ENCODE measurements around the gene ATP5PO. TPM values are rescaled to one million over a fixed set of nuclear protein-coding genes. Genes with fewer than 3 reads are reported as not detected.

The ATP5PO gene
- polyA plus RNA-seq, 1 experiment = 177 TPM

DNA sequence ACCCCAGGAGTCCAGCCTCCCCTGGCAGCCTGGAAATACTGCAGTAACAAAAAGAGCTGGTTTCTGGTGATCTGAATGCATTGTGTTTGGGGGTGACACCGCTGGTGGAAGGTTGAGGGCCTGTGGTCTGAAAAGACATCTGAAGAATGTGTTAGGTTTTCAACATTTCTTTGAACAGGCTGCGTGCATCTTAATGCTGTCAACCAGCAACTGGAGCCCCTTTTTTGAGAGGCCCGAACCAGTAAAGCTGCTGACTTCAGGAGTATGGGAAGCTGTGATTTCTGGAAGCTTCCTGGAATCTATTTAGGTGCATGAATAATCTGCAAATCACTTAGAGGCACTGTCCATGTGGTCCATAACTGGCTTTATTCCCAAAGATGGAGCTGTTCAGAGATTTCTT, 17.0 kb downstream of the ATP5PO start:
- peaks cover 1% of the 10 kb centered on the region; the same call in 1 of the 2 replicates for H3K36me3 ChIP-seq (ENCODE audit: control insufficient read depth, insufficient read depth, low read length)
- no peak overlapping the region for H3K4me3 ChIP-seq (ENCODE audit: low read depth, low read length)
- TF ChIP-seq, protein P1, sequence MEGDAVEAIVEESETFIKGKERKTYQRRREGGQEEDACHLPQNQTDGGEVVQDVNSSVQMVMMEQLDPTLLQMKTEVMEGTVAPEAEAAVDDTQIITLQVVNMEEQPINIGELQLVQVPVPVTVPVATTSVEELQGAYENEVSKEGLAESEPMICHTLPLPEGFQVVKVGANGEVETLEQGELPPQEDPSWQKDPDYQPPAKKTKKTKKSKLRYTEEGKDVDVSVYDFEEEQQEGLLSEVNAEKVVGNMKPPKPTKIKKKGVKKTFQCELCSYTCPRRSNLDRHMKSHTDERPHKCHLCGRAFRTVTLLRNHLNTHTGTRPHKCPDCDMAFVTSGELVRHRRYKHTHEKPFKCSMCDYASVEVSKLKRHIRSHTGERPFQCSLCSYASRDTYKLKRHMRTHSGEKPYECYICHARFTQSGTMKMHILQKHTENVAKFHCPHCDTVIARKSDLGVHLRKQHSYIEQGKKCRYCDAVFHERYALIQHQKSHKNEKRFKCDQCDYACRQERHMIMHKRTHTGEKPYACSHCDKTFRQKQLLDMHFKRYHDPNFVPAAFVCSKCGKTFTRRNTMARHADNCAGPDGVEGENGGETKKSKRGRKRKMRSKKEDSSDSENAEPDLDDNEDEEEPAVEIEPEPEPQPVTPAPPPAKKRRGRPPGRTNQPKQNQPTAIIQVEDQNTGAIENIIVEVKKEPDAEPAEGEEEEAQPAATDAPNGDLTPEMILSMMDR (IDR thresholded peaks at IDR 0.05; ENCODE audit: insufficient read depth, low read depth, low read length) = no peak
- DNase-seq (ENCODE audit: low read depth) = no peak
- POLR2A ChIA-PET = no interaction called here
- no peaks in the 10 kb centered on the region for H3K27me3 ChIP-seq (ENCODE audit: control insufficient read depth, insufficient read depth, low read length)
- CTCF ChIA-PET = interaction anchor here (0.6 to 1.0 kb wide), 2 partner anchors 26 to 293 kb away, joined by 3 to 4 read pairs; no protein-coding TSS in a partner anchor

- no peak for DNase-seq (ENCODE audit: low read depth)
- Histone ChIP-seq H3K27me3 (ENCODE audit: control insufficient read depth, insufficient read depth, low read length) (no peaks in the 10 kb centered on the region), H3K36me3 (ENCODE audit: control insufficient read depth, insufficient read depth, low read length) (no peaks in the 10 kb centered on the region), H3K4me3 (ENCODE audit: low read depth, low read length) (no peak overlapping the region)
- TF ChIP-seq, protein P1 (IDR thresholded peaks at IDR 0.05; ENCODE audit: insufficient read depth, low read depth, low read length) = no peak
- ChIA-PET CTCF (interaction anchor here (0.6 to 0.7 kb wide), 2 partner anchors 134 to 253 kb away, joined by 3 to 4 read pairs; no protein-coding TSS in a partner anchor), POLR2A (no interaction called here)
Observed at GRCh38 chr21:33897739-33898138, 17.9 kb downstream of the ATP5PO start.

DNA sequence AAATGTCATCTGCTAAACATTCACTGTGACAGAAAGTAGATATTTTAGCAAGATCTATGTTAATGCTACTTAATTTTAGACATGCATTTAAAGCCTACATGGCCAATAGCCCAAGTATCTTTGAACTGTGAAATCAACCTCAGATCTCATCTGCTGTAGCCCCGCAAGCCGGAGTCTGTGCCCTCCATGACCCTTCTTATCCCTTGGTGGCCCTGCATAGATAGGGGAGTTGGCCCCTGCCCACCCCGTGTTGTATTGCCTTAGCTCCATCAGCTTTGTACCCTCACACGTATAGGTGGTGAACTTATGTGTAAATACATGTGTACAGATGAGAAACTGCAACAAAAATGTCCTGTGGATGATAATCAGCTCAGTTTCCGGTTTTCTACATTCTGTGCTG, 18.5 kb downstream of the ATP5PO start:
- TF ChIP-seq, protein P1 (IDR thresholded peaks at IDR 0.05; ENCODE audit: insufficient read depth, low read depth, low read length) = no peak
- CTCF ChIA-PET = interaction anchor here (0.6 to 1.4 kb wide), 2 partner anchors 137 to 252 kb away, joined by 3 to 5 read pairs; no protein-coding TSS in a partner anchor
- no peaks in the 10 kb centered on the region for H3K36me3 ChIP-seq (ENCODE audit: control insufficient read depth, insufficient read depth, low read length)
- no peak overlapping the region for H3K4me3 ChIP-seq (ENCODE audit: low read depth, low read length)
- H3K27me3 ChIP-seq (ENCODE audit: control insufficient read depth, insufficient read depth, low read length) = no peaks in the 10 kb centered on the region
- DNase-seq (ENCODE audit: low read depth) = no peak
- POLR2A ChIA-PET = no interaction called here

GRCh38 chr21:33896691-33897090, 18.9 kb downstream of the ATP5PO start:
- Histone ChIP-seq H3K27me3 (ENCODE audit: control insufficient read depth, insufficient read depth, low read length) (no peaks in the 10 kb centered on the region), H3K36me3 (ENCODE audit: control insufficient read depth, insufficient read depth, low read length) (no peaks in the 10 kb centered on the region), H3K4me3 (ENCODE audit: low read depth, low read length) (no peak overlapping the region)
- DNase-seq (ENCODE audit: low read depth) = no peak
- ChIA-PET CTCF (interaction anchor here (0.8 to 1.4 kb wide), 2 partner anchors 68 to 136 kb away, joined by 3 to 5 read pairs; no protein-coding TSS in a partner anchor), POLR2A (no interaction called here)
- TF ChIP-seq, protein P1 (IDR thresholded peaks at IDR 0.05; ENCODE audit: insufficient read depth, low read depth, low read length) = no peak

DNA sequence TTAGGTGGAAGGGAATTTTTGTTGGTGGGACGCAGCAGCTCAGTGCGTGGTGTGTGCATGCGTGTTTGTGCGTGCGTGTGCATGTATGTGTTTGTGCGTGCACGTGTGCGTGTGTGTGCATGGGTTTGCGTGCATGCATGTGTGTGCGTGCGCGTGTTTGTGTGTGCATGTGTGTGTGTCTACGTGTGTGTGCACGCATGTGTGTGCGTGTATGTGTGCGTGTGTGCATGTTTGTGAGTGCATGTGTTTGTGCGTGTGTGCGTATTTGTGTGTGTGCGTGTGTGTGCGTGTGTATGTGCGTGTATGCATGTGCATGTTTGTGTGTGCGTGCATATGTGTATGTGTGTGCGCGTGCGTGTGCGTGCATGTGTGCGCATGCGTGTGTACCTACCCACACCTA, 20.2 kb downstream of the ATP5PO start:
- H3K4me3 ChIP-seq (ENCODE audit: low read depth, low read length) = no peak overlapping the region
- no peak for DNase-seq (ENCODE audit: low read depth)
- H3K27me3 ChIP-seq (ENCODE audit: control insufficient read depth, insufficient read depth, low read length) = no peaks in the 10 kb centered on the region
- TF ChIP-seq, protein P1 (IDR thresholded peaks at IDR 0.05; ENCODE audit: insufficient read depth, low read depth, low read length) = no peak
- no peaks in the 10 kb centered on the region for H3K36me3 ChIP-seq (ENCODE audit: control insufficient read depth, insufficient read depth, low read length)
- POLR2A ChIA-PET = interaction anchor here (1.0 kb wide), 1 partner anchor 51 kb away, joined by 3 read pairs; no protein-coding TSS in a partner anchor
- CTCF ChIA-PET = interaction anchor here (0.8 to 2.2 kb wide), 12 partner anchors 9 to 290 kb away, joined by 3 to 10 read pairs (median 4); no protein-coding TSS in a partner anchor
